Lower lobe of right lung (tissue), 2 donors: ENCODE results near the gene TBXT. TPM values are rescaled to one million over a fixed set of nuclear protein-coding genes. Genes with fewer than 3 reads are reported as not detected.

Experiments
- ATAC-seq, 2 donors: fragments of 200-7000 bp; cut with Tn5 transposase; one replicate each; pipeline ENCODE4 v1.9.1; 2020 to 2022; ENCODE audit warnings: mild to moderate bottlenecking in 2 of 2, moderate library complexity in 2 of 2
- DNase-seq: peaks from one replicate; pipeline ENCODE4 v3.0.0-alpha.2; 2020
- H3K27ac ChIP-seq: fragments of 200-600 bp; one replicate; pipeline ENCODE4 v1.8.0; 2022
- H3K27me3 ChIP-seq: fragments of 200-600 bp; one replicate; pipeline ENCODE4 v1.8.0; 2022; ENCODE audit warnings: low read depth
- H3K36me3 ChIP-seq: fragments of 200-600 bp; one replicate; pipeline ENCODE4 v1.8.0; 2022; ENCODE audit warnings: mild to moderate bottlenecking
- H3K4me1 ChIP-seq: fragments of 200-600 bp; one replicate; pipeline ENCODE4 v1.8.0; 2022
- H3K4me3 ChIP-seq: fragments of 200-600 bp; one replicate; pipeline ENCODE4 v1.8.0; 2022; ENCODE audit warnings: mild to moderate bottlenecking
- H3K9me3 ChIP-seq: fragments of 200-600 bp; one replicate; pipeline ENCODE4 v1.8.0; 2022
- CTCF ChIP-seq: fragments of 200-600 bp; IDR thresholded peaks from one replicate; pipeline ENCODE4 v1.8.0; 2022; ENCODE audit warnings: antibody characterized with exemption, mild to moderate bottlenecking
- intact Hi-C: fragments of 100-400 bp; cut with DNase I; formaldehyde crosslinking; loops from one replicate; pipeline ENCODE4 v1.11.0; 2022
- total RNA-seq: library from RNA; stranded (reverse); fragmentation: NEBNext Ultra II Directional; extraction: Animal tissue kit (Norgen Biotek cat#: 25700); gene quantifications from one replicate; pipeline ENCODE4 v1.2.1, GENCODE V29; 2021
- donor health status: DM: no; HTN: yes; CAD: no; lungs with severe emphysema.

Gene TBXT
- total RNA-seq, 1 donor from 2014 or later: not detected

GRCh38 chr6:166165558-166166313, 1.9 kb downstream of the TBXT start:
- H3K27me3 ChIP-seq: peaks cover 76% of the 10 kb centered on the region
- intact Hi-C loops: no loop called here
- DNase-seq: no peak

GRCh38 chr6:166162599-166163342, 4.9 kb downstream of the TBXT start:
- ATAC-seq (no peak), DNase-seq (no peak)
- Histone ChIP-seq H3K9me3 (no peaks in the 10 kb centered on the region), H3K27me3 (peaks cover 46% of the 10 kb centered on the region), H3K36me3 (no peaks in the 10 kb centered on the region), H3K27ac (no peak overlapping the region), H3K4me3 (no peak overlapping the region), H3K4me1 (no peaks in the 10 kb centered on the region)
- intact Hi-C loops: no loop called here
- TF ChIP-seq CTCF: no peak

More at GRCh38 chr6:166165558-166166313, 1.9 kb downstream of the TBXT start:
- no peak for ATAC-seq
- Histone ChIP-seq H3K9me3 (no peaks in the 10 kb centered on the region), H3K4me3 (no peak overlapping the region), H3K36me3 (no peaks in the 10 kb centered on the region), H3K27ac (no peak overlapping the region), H3K4me1 (no peaks in the 10 kb centered on the region)
- no peak for TF ChIP-seq CTCF

- H3K9me3 ChIP-seq: no peaks in the 10 kb centered on the region
- no peak for ATAC-seq
- H3K36me3 ChIP-seq: no peaks in the 10 kb centered on the region
- peaks cover 9% of the 10 kb centered on the region for H3K27me3 ChIP-seq
- TF ChIP-seq CTCF: no peak
- no peak overlapping the region for H3K4me3 ChIP-seq
- intact Hi-C loops: no loop called here
- no peaks in the 10 kb centered on the region for H3K4me1 ChIP-seq
- no peak for DNase-seq
- no peak overlapping the region for H3K27ac ChIP-seq
Measured at GRCh38 chr6:166157930-166158617, 9.6 kb downstream of the TBXT start.

GRCh38 chr6:166156942-166157341, 10.7 kb downstream of the TBXT start:
- H3K36me3 ChIP-seq: no peaks in the 10 kb centered on the region
- TF ChIP-seq CTCF: peak; percentile 19
- no peak for DNase-seq
- ATAC-seq: no peak
- H3K4me1 ChIP-seq: no peaks in the 10 kb centered on the region
- peaks cover 9% of the 10 kb centered on the region for H3K27me3 ChIP-seq
- intact Hi-C loops: no loop called here
- H3K4me3 ChIP-seq: no peak overlapping the region
- H3K9me3 ChIP-seq: no peaks in the 10 kb centered on the region
- H3K27ac ChIP-seq: no peak overlapping the region

GRCh38 chr6:166153966-166154365, 13.7 kb downstream of the TBXT start:
- Histone ChIP-seq H3K4me1 (no peaks in the 10 kb centered on the region), H3K9me3 (peaks cover 10% of the 10 kb centered on the region), H3K27ac (no peak overlapping the region), H3K36me3 (no peaks in the 10 kb centered on the region), H3K27me3 (peaks cover 9% of the 10 kb centered on the region), H3K4me3 (no peak overlapping the region)
- DNase-seq (no peak), ATAC-seq (no peak)
- TF ChIP-seq CTCF: no peak
- intact Hi-C loops: no loop called here
